Measurements from ENCODE around the gene ETHE1.

Gene ETHE1

GRCh38 chr19:43467730-43468129, 59.3 kb downstream of the ETHE1 start:
- H3K9ac ChIP-seq, result peak overlapping the region in 6 of 11 experiments; percentile 4 to 53 (median 10); a peak in 7 of 22 replicates
- peak overlapping the region in 9 of 11 experiments; percentile 7 to 73 (median 56); a peak in 17 of 22 replicates for H3K27ac ChIP-seq
- H3K36me3 ChIP-seq, result no peaks in the 10 kb centered on the region
- H3K27me3 ChIP-seq, result 0 out of 22 replicates have a peak, but pooled peaks cover 0 to 4% (median 0%) of the 10 kb centered on the region in 11 experiments
- H3K4me1 ChIP-seq, result peaks cover 34 to 77% (median 61%) of the 10 kb centered on the region in 10 experiments
- peak overlapping the region in 10 of 11 experiments; percentile 5 to 86 (median 71); a peak in 17 of 22 replicates for H3K4me2 ChIP-seq
- no peaks in the 10 kb centered on the region for H4K20me1 ChIP-seq
- peak in 9 of 11 experiments; percentile 41 to 82 (median 79); a peak in 15 of 22 replicates for TF ChIP-seq Cebpa-rat (IDR thresholded peaks at IDR 0.05)
- H3K9me3 ChIP-seq (replicated peaks in 1 of 11), result no peaks in the 10 kb centered on the region
- H3K4me3 ChIP-seq, result no peak overlapping the region

DNA sequence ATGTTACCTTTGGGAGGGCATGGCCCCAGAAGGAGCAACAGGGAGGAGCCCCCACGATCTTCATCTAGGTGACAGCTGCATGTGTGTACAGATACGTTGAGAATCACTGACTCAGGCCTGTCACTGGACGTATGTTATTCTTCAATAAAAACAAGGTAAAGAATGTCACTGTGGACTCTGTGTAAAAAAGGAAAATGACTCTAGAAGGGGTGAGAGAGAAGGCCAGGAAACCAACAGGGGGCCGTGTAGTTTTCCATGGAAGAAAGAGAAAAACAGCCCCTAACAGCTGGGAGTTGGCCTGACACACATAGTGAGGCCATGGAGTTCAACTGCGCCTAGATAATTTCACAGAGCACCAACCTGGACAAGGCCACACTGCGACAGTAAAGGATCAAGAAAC, 59.7 kb downstream of the ETHE1 start:
- no peaks in the 10 kb centered on the region for H3K9me3 ChIP-seq (replicated peaks in 1 of 11)
- no peak overlapping the region for H3K4me3 ChIP-seq
- 0 out of 22 replicates have a peak, but pooled peaks cover 0 to 4% (median 0%) of the 10 kb centered on the region in 11 experiments for H3K27me3 ChIP-seq
- no peak for TF ChIP-seq Cebpa-rat (IDR thresholded peaks at IDR 0.05)
- peaks cover 35 to 78% (median 59%) of the 10 kb centered on the region in 10 experiments for H3K4me1 ChIP-seq
- peak overlapping the region in 10 of 11 experiments; percentile 5 to 86 (median 71); a peak in 17 of 22 replicates for H3K4me2 ChIP-seq
- H3K36me3 ChIP-seq, result no peaks in the 10 kb centered on the region
- no peaks in the 10 kb centered on the region for H4K20me1 ChIP-seq
- peak overlapping the region in 9 of 11 experiments; percentile 7 to 73 (median 56); a peak in 15 of 22 replicates for H3K27ac ChIP-seq
- H3K9ac ChIP-seq, result peak overlapping the region in 6 of 11 experiments; percentile 4 to 53 (median 10); a peak in 7 of 22 replicates

GRCh38 chr19:43466793-43467192, 60.2 kb downstream of the ETHE1 start:
- Histone ChIP-seq H3K4me1 (peaks cover 34 to 78% (median 54%) of the 10 kb centered on the region in 10 experiments), H4K20me1 (no peaks in the 10 kb centered on the region), H3K4me3 (no peak overlapping the region), H3K9me3 (replicated peaks in 1 of 11) (no peaks in the 10 kb centered on the region), H3K4me2 (peak overlapping the region in 3 of 11 experiments; percentile 79 to 86 (median 86); a peak in 3 of 22 replicates), H3K9ac (peak overlapping the region in 1 of 11 experiments; percentile 53; a peak in 1 of 22 replicates), H3K27me3 (0 out of 22 replicates have a peak, but pooled peaks cover 0 to 4% (median 0%) of the 10 kb centered on the region in 11 experiments), H3K27ac (peak overlapping the region in 6 of 11 experiments; percentile 33 to 73 (median 58); a peak in 7 of 22 replicates), H3K36me3 (no peaks in the 10 kb centered on the region)
- no peak for TF ChIP-seq Cebpa-rat (IDR thresholded peaks at IDR 0.05)

- Histone ChIP-seq H3K9ac (peak within 1 kb of the TSS in 10 of 11 experiments; percentile 62 to 81 (median 74); a peak in 18 of 22 replicates), H3K4me3 (peak within 1 kb of the TSS; percentile 57 to 77 (median 70); a peak in 19 of 20 replicates), H3K27me3 (0 out of 22 replicates have a peak, but pooled peaks cover 0 to 4% (median 0%) of the 10 kb centered on the region in 11 experiments), H3K27ac (peak within 1 kb of the TSS in 9 of 11 experiments; percentile 54 to 74 (median 70); a peak in 18 of 22 replicates), H4K20me1 (no peaks in the 10 kb centered on the region), H3K9me3 (replicated peaks in 1 of 11) (no peaks in the 10 kb centered on the region), H3K4me2 (peak within 1 kb of the TSS; percentile 82 to 99 (median 93)), H3K36me3 (no peaks in the 10 kb centered on the region), H3K4me1 (peaks cover 31 to 76% (median 49%) of the 10 kb centered on the region in 10 experiments)
- no peak for TF ChIP-seq Cebpa-rat (IDR thresholded peaks at IDR 0.05)
Observed at GRCh38 chr19:43465468-43466120, 61.4 kb downstream of the ETHE1 start, which contains the start of gene LYPD3. Gene LYPD3, minus strand, starts transcription at chr19:43465608. Its CDS starts 37 bp downstream, at chr19:43465571.

DNA sequence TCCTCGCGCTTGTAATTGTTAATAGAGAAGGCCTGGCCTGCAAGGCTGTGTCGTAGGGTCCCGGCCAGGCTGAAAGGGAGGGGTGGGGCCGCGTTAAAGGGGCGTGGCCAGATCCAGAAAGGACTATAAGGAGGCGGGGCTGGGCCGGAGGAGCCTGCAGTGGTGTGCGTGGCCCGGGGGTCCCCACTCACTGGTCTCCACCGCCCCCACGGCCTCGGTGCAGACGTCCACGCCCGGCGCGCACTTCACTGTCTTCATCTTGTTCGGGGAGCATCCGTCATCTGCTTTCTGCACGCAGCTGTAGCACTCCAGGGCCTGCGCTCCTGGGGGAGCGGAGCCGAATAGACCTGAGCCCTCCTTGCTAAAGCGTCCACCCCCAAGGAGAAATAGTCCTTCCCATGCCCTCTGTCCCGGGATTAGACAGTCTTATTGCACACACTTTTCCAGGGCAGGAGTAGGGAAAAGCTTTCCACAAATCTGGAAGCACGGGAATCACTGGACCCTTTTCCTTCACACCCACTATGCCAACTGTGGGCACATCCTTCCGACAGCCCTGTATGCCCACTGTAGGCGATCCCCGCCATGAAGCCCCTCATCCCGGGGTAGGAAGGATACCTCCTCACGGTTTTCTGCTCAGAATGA, 62.7 kb downstream of the ETHE1 start:
- H3K27ac ChIP-seq, result peak overlapping the region in 10 of 11 experiments; percentile 47 to 74 (median 67); a peak in 19 of 22 replicates
- no peaks in the 10 kb centered on the region for H4K20me1 ChIP-seq

GRCh38 chr19:43463381-43464133, 63.4 kb downstream of the ETHE1 start:
- peaks cover 20 to 62% (median 40%) of the 10 kb centered on the region in 10 experiments for H3K4me1 ChIP-seq
- peak overlapping the region; percentile 33 to 81 (median 73) for H3K9ac ChIP-seq

More for the DNA sequence above, 62.7 kb downstream of the ETHE1 start:
- Histone ChIP-seq H3K4me3 (peak overlapping the region; percentile 57 to 77 (median 70)), H3K4me1 (peaks cover 27 to 69% (median 47%) of the 10 kb centered on the region in 10 experiments), H3K9ac (peak overlapping the region; percentile 33 to 81 (median 73)), H3K4me2 (peak overlapping the region; percentile 82 to 99 (median 93)), H3K36me3 (no peaks in the 10 kb centered on the region), H3K27me3 (0 out of 22 replicates have a peak, but pooled peaks cover 0 to 4% (median 0%) of the 10 kb centered on the region in 11 experiments), H3K9me3 (replicated peaks in 1 of 11) (no peaks in the 10 kb centered on the region)
- no peak for TF ChIP-seq Cebpa-rat (IDR thresholded peaks at IDR 0.05)

GRCh38 chr19:43462785-43463380, 64.1 kb downstream of the ETHE1 start:
- H3K4me2 ChIP-seq, result peak overlapping the region; percentile 80 to 99 (median 93)
- TF ChIP-seq Cebpa-rat (IDR thresholded peaks at IDR 0.05), result no peak
- peaks cover 15 to 62% (median 34%) of the 10 kb centered on the region in 10 experiments for H3K4me1 ChIP-seq
- peak overlapping the region in 7 of 11 experiments; percentile 16 to 72 (median 39); a peak in 8 of 22 replicates for H3K9ac ChIP-seq
- no peaks in the 10 kb centered on the region for H3K36me3 ChIP-seq
- H3K4me3 ChIP-seq, result peak overlapping the region; percentile 57 to 77 (median 70)
- H3K27me3 ChIP-seq, result 0 out of 22 replicates have a peak, but pooled peaks cover 0 to 4% (median 0%) of the 10 kb centered on the region in 11 experiments
- H3K27ac ChIP-seq, result peak overlapping the region in 4 of 11 experiments; percentile 20 to 45 (median 24); a peak in 5 of 22 replicates
- H3K9me3 ChIP-seq (replicated peaks in 1 of 11), result no peaks in the 10 kb centered on the region
- H4K20me1 ChIP-seq, result no peaks in the 10 kb centered on the region

More at GRCh38 chr19:43463381-43464133, 63.4 kb downstream of the ETHE1 start:
- TF ChIP-seq Cebpa-rat (IDR thresholded peaks at IDR 0.05), result no peak
- Histone ChIP-seq H3K4me3 (peak overlapping the region; percentile 57 to 77 (median 70)), H3K27ac (peak overlapping the region in 10 of 11 experiments; percentile 47 to 74 (median 67); a peak in 19 of 22 replicates), H3K9me3 (replicated peaks in 1 of 11) (no peaks in the 10 kb centered on the region), H4K20me1 (no peaks in the 10 kb centered on the region), H3K27me3 (0 out of 22 replicates have a peak, but pooled peaks cover 0 to 4% (median 0%) of the 10 kb centered on the region in 11 experiments), H3K36me3 (no peaks in the 10 kb centered on the region), H3K4me2 (peak overlapping the region; percentile 82 to 99 (median 93))

Measured in BLaER1 treated with 17β-estradiol and CSF1 and Interleukin-3, amounts not matched to agents 10 nM and 100 nM (cell line).